Tibial nerve (tissue), 4 donors: Measurements from ENCODE around the gene FAM171A1. TPM values are rescaled to one million over a fixed set of nuclear protein-coding genes. Genes with fewer than 3 reads are reported as not detected.

ENCODE experiments used
- DNase-seq, 2 donors: peaks; one replicate each; pipeline ENCODE4 v3.0.0-alpha.2; 2019; ENCODE audit warnings: low spot score in 2 of 2
- H3K27ac ChIP-seq, 4 donors: fragments of 200-600 bp; sonication (generic) in 3 of 4; one replicate each; pipeline ENCODE4 v1.5.1; 2017 to 2019; ENCODE audit warnings: mild to moderate bottlenecking in 1 of 4
- H3K27me3 ChIP-seq, 2 donors: fragments of 200-600 bp; sonication (generic) in 1 of 2; one replicate each; pipeline versions ENCODE4 v1.5.1 to v1.6.0; 2017 to 2019
- H3K36me3 ChIP-seq, 3 donors: fragments of 200-600 bp; sonication (generic); one replicate each; pipeline ENCODE4 v1.5.1; 2018 to 2019
- H3K4me1 ChIP-seq, 4 donors: fragments of 200-600 bp; sonication (generic) in 3 of 4; one replicate each; pipeline ENCODE4 v1.5.1; 2017 to 2019
- H3K4me3 ChIP-seq, 4 donors: fragments of 200-600 bp; sonication (generic) in 3 of 4; one replicate each; pipeline ENCODE4 v1.5.1; 2017 to 2019; ENCODE audit warnings: mild to moderate bottlenecking in 1 of 4, moderate library complexity in 1 of 4
- H3K9me3 ChIP-seq, 4 donors: fragments of 200-600 bp; sonication (generic) in 3 of 4; one replicate each; pipeline ENCODE4 v1.5.1; 2017 to 2019
- CTCF ChIP-seq, 5 experiments: fragments of 200-600 bp in 3 of 5; fragments of 450-650 bp in 2 of 5; sonication (generic) in 3 of 5; IDR thresholded peaks; one replicate each; pipeline ENCODE4 v1.5.1; 2016 to 2019; ENCODE audit warnings: antibody characterized with exemption in 5 of 5, mild to moderate bottlenecking in 3 of 5, moderate library complexity in 2 of 5
- EP300 ChIP-seq, 2 donors: sonication (generic); formaldehyde crosslinking; IDR thresholded peaks; one replicate each; pipeline ENCODE4 v1.6.1; 2017; ENCODE audit warnings: antibody characterized with exemption in 2 of 2, mild to moderate bottlenecking in 1 of 2
- POLR2A ChIP-seq, 2 donors: fragments of 450-650 bp; IDR thresholded peaks; one replicate each; pipeline ENCODE4 v1.6.1; 2017; ENCODE audit warnings: antibody characterized with exemption in 2 of 2, mild to moderate bottlenecking in 2 of 2, moderate library complexity in 2 of 2
- WGBS, 2 donors: methylation state at CpG; one replicate each; pipeline ENCODE4 v1.1.5; 2018; 5-methylcytosine and 5-hydroxymethylcytosine counted together
- total RNA-seq, 4 donors: library from RNA; depleted of rRNA; stranded (reverse); fragments of >200 nt; gene quantifications; one replicate each; pipeline ENCODE4 v1.1.0, GENCODE V29; 2016

Gene FAM171A1
- total RNA-seq, 4 donors from 2014 or later, result 15.3 to 31.2 (median 21.2) TPM

GRCh38 chr10:15296701-15297100 lies 74.4 kb downstream of the FAM171A1 start:
- no peak for DNase-seq
- no peak for TF ChIP-seq CTCF (IDR thresholded peaks at IDR 0.05)
- TF ChIP-seq POLR2A (IDR thresholded peaks at IDR 0.05), result no peak
- no peak for TF ChIP-seq EP300 (IDR thresholded peaks at IDR 0.05)
- Histone ChIP-seq H3K27ac (peak overlapping the region in 1 of 4 donors; percentile 73), H3K4me1 (peaks cover 0 to 39% (median 11%) of the 10 kb centered on the region in 4 donors), H3K4me3 (no peak overlapping the region), H3K9me3 (no peaks in the 10 kb centered on the region), H3K27me3 (no peaks in the 10 kb centered on the region), H3K36me3 (no peaks in the 10 kb centered on the region)
- WGBS, 2 donors, result 76 to 78% methylated on average over 6 of the region's 6 CpGs

- Histone ChIP-seq H3K36me3 (no peaks in the 10 kb centered on the region), H3K4me1 (peaks cover 0 to 39% (median 11%) of the 10 kb centered on the region in 4 donors), H3K4me3 (no peak overlapping the region), H3K9me3 (no peaks in the 10 kb centered on the region), H3K27me3 (no peaks in the 10 kb centered on the region), H3K27ac (peak overlapping the region in 3 of 4 donors; percentile 36 to 85 (median 73))
- TF ChIP-seq POLR2A (IDR thresholded peaks at IDR 0.05), result no peak
- no peak for TF ChIP-seq CTCF (IDR thresholded peaks at IDR 0.05)
- DNase-seq, result no peak
- 51 to 56% methylated on average over 5 of the region's 5 CpGs for WGBS, 2 donors
These were observed 75.4 kb downstream of the FAM171A1 start for GRCh38 chr10:15295537-15296325.

- Histone ChIP-seq H3K36me3 (no peaks in the 10 kb centered on the region), H3K9me3 (no peaks in the 10 kb centered on the region), H3K27me3 (no peaks in the 10 kb centered on the region), H3K4me3 (no peak overlapping the region), H3K27ac (peak overlapping the region; percentile 5 to 85 (median 54)), H3K4me1 (peaks cover 0 to 32% (median 11%) of the 10 kb centered on the region in 4 donors)
- DNase-seq, result no peak
- 52 to 53% methylated on average over 13 of the region's 13 CpGs for WGBS, 2 donors
- no peak for TF ChIP-seq EP300 (IDR thresholded peaks at IDR 0.05)
- no peak for TF ChIP-seq CTCF (IDR thresholded peaks at IDR 0.05)
- TF ChIP-seq POLR2A (IDR thresholded peaks at IDR 0.05), result no peak
These were observed 76.9 kb downstream of the FAM171A1 start for GRCh38 chr10:15293862-15294842.

GRCh38 chr10:15290671-15291070 lies 80.4 kb downstream of the FAM171A1 start:
- Histone ChIP-seq H3K36me3 (no peaks in the 10 kb centered on the region), H3K9me3 (no peaks in the 10 kb centered on the region), H3K4me1 (peaks cover 0 to 24% (median 7%) of the 10 kb centered on the region in 4 donors), H3K27ac (no peak overlapping the region), H3K4me3 (no peak overlapping the region), H3K27me3 (no peaks in the 10 kb centered on the region)
- 78 to 79% methylated on average over 7 of the region's 7 CpGs for WGBS, 2 donors
- TF ChIP-seq POLR2A (IDR thresholded peaks at IDR 0.05) (no peak), EP300 (IDR thresholded peaks at IDR 0.05) (no peak), CTCF (IDR thresholded peaks at IDR 0.05) (no peak)
- DNase-seq, result no peak
